ENCODE data around the gene ZNF229.
"Not testable (repeated sequence)": the region's sequence is repeated elsewhere in the genome, so short reads cannot be mapped to it uniquely, and the experiment has no call there.

The ZNF229 gene

DNA sequence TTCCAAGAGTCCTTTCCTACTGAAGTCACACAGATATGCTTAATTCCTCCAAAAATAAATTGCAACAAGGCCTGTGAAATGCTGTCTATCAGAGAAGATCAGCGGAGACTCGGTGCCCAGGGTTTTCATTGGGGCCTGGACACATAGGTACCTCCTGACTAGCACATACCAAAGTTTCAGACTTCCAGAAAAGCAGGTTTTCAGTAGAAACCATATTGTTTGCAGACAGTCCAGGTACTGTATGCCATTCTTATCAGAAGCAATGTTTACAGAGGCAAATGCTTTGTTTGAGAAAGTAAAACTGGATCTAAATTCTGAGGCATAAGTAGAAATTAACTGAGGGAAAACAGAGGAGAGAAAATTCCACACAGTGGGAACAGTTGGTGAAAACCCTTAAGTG lies 12.8 kb downstream of the ZNF229 start:
- H3K27me3 ChIP-seq (ENCODE audit: insufficient read depth, poor library complexity, severe bottlenecking): no peaks in the 10 kb centered on the region
- DNase-seq (ENCODE audit: low read depth in 1 of 2, low spot score in 1 of 2): no peak
- no peak overlapping the region for H3K27ac ChIP-seq (replicated peaks)
- TF ChIP-seq SPI1 (IDR thresholded peaks at IDR 0.05; ENCODE audit: borderline replicate concordance, low read depth): no peak
- TF ChIP-seq GABPA (IDR thresholded peaks at IDR 0.05; ENCODE audit: low read depth): no peak
- TF ChIP-seq, protein P1, sequence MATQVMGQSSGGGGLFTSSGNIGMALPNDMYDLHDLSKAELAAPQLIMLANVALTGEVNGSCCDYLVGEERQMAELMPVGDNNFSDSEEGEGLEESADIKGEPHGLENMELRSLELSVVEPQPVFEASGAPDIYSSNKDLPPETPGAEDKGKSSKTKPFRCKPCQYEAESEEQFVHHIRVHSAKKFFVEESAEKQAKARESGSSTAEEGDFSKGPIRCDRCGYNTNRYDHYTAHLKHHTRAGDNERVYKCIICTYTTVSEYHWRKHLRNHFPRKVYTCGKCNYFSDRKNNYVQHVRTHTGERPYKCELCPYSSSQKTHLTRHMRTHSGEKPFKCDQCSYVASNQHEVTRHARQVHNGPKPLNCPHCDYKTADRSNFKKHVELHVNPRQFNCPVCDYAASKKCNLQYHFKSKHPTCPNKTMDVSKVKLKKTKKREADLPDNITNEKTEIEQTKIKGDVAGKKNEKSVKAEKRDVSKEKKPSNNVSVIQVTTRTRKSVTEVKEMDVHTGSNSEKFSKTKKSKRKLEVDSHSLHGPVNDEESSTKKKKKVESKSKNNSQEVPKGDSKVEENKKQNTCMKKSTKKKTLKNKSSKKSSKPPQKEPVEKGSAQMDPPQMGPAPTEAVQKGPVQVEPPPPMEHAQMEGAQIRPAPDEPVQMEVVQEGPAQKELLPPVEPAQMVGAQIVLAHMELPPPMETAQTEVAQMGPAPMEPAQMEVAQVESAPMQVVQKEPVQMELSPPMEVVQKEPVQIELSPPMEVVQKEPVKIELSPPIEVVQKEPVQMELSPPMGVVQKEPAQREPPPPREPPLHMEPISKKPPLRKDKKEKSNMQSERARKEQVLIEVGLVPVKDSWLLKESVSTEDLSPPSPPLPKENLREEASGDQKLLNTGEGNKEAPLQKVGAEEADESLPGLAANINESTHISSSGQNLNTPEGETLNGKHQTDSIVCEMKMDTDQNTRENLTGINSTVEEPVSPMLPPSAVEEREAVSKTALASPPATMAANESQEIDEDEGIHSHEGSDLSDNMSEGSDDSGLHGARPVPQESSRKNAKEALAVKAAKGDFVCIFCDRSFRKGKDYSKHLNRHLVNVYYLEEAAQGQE (IDR thresholded peaks at IDR 0.05; ENCODE audit: insufficient replicate concordance, low read depth): no peak
- no peak for TF ChIP-seq POLR2AphosphoS5 (IDR thresholded peaks at IDR 0.05; ENCODE audit: low read depth)
- TF ChIP-seq, protein P2, sequence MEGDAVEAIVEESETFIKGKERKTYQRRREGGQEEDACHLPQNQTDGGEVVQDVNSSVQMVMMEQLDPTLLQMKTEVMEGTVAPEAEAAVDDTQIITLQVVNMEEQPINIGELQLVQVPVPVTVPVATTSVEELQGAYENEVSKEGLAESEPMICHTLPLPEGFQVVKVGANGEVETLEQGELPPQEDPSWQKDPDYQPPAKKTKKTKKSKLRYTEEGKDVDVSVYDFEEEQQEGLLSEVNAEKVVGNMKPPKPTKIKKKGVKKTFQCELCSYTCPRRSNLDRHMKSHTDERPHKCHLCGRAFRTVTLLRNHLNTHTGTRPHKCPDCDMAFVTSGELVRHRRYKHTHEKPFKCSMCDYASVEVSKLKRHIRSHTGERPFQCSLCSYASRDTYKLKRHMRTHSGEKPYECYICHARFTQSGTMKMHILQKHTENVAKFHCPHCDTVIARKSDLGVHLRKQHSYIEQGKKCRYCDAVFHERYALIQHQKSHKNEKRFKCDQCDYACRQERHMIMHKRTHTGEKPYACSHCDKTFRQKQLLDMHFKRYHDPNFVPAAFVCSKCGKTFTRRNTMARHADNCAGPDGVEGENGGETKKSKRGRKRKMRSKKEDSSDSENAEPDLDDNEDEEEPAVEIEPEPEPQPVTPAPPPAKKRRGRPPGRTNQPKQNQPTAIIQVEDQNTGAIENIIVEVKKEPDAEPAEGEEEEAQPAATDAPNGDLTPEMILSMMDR (IDR thresholded peaks at IDR 0.05; ENCODE audit: insufficient read depth, low read length): no peak
- H3K4me3 ChIP-seq (replicated peaks; ENCODE audit: insufficient read depth, low read length): no peak overlapping the region

DNA sequence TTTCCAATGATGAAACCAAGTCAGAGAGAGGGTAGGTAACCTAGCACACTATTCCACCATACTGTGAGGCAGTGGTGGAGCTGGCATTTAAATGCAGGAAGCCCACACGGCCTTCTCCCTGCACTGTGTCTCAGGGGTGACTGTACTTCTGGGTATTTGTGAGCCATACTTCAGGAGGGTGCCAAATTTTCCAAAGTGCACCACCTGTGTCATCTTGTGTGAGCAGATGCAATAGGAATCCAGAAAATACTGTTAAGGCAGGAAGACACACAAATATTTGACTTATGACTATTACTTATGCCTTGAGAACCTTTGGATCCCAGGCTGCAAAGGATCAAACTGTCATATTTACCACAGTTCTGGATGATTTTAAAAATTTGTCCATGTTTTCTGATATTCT lies 17.3 kb downstream of the ZNF229 start:
- TF ChIP-seq SPI1 (IDR thresholded peaks at IDR 0.05; ENCODE audit: borderline replicate concordance, low read depth) (no peak), POLR2AphosphoS5 (IDR thresholded peaks at IDR 0.05; ENCODE audit: low read depth) (no peak), GABPA (IDR thresholded peaks at IDR 0.05; ENCODE audit: low read depth) (no peak)
- TF ChIP-seq, protein P1 (IDR thresholded peaks at IDR 0.05; ENCODE audit: insufficient replicate concordance, low read depth): no peak
- DNase-seq (ENCODE audit: low read depth in 1 of 2, low spot score in 1 of 2): no peak
- H3K27me3 ChIP-seq (ENCODE audit: insufficient read depth, poor library complexity, severe bottlenecking): no peaks in the 10 kb centered on the region
- H3K4me3 ChIP-seq (replicated peaks; ENCODE audit: insufficient read depth, low read length): no peak overlapping the region
- H3K27ac ChIP-seq (replicated peaks): no peak overlapping the region

DNA sequence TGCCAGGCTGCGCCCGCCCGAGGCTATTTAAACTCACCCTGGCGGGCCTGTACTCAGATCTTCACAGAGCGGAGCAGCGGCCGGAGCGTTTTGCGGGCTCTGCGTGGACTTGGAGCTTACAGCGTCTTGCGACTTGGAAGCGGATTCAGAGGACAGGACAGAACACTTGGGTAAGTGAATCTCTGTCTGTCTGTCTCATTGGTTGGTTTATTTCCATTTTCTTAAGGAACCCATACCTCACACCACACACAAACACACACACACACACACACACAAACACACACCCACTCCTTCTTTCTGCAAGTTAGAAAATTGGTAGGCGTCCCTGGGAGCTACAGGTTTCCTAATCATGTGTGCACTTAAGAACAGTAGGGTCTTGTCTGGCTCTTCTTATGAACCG lies 32.7 kb downstream of the ZNF229 start:
- DNase-seq (ENCODE audit: low read depth in 1 of 2, low spot score in 1 of 2); H3K27me3 ChIP-seq (ENCODE audit: insufficient read depth, poor library complexity, severe bottlenecking); H3K4me3 ChIP-seq (replicated peaks; ENCODE audit: insufficient read depth, low read length); H3K27ac ChIP-seq (replicated peaks): not testable (repeated sequence)

DNA sequence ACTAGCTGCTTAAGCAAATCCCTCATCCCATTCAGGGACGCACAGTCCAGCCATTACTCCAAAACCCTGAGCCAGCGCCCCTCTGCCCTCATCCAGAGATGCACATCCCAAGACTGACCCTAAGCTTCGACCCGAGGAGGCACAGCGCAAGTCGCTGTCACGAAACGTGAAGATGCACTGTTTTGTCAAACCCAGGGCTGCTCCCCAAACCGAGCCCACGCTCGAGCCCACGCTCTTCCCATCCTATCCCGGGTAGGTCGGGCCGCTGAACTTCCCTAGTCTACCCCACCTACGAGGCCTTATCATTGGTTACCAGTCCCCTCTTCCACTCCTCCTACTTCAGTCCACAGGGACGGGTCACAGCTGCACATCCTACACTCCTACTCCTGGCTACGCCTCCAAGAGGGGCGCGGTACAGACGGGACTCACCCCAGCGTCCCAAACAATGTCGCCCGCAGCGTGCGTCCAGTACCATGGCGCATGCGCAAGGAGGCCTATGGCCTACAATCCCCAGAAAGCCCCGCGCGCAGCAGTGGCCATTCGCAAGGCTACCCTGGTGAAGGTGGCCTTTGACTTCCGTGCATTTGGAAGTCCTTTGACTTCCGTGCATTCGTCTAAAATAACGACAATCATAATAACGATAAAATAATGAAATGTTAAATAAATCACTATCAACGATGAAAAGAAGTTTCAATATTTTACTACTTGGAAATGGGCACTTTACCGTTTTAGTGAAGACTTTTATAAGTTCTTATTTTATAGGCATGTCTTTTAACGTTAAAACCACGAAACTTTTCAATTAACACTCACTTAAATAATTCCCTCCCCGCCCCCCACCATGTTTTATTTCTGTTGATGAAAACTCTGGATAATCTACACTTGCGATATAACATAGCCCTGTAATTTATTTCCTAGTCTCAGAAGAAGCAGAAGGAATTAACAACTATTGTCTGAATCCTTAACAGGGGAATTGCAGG lies 46.8 kb downstream of the ZNF229 start, which contains the start of gene ZNF285:
TSS of gene ZNF285 (minus strand) at position 470 of the 977 bp plus-strand sequence. CDS start 4,395 bp downstream, outside the sequence.
- TF ChIP-seq, protein P2 (IDR thresholded peaks at IDR 0.05; ENCODE audit: insufficient read depth, low read length): no peak
- TF ChIP-seq, protein P1 (IDR thresholded peaks at IDR 0.05; ENCODE audit: insufficient replicate concordance, low read depth): no peak
- peak; percentile 67; the same call in 1 of the 2 replicates for TF ChIP-seq POLR2AphosphoS5 (IDR thresholded peaks at IDR 0.05; ENCODE audit: low read depth)
- TF ChIP-seq GABPA (IDR thresholded peaks at IDR 0.05; ENCODE audit: low read depth): peak; percentile 58; the same call in 1 of the 2 replicates
- peak; percentile 53; the same call in 1 of the 2 replicates for TF ChIP-seq SPI1 (IDR thresholded peaks at IDR 0.05; ENCODE audit: borderline replicate concordance, low read depth)
- H3K27me3 ChIP-seq (ENCODE audit: insufficient read depth, poor library complexity, severe bottlenecking): no peaks in the 10 kb centered on the region
- peak within 1 kb of the TSS; percentile 73 for H3K4me3 ChIP-seq (replicated peaks; ENCODE audit: insufficient read depth, low read length)
- DNase-seq (ENCODE audit: low read depth in 1 of 2, low spot score in 1 of 2): peak; percentile 94 to 97
- H3K27ac ChIP-seq (replicated peaks): peak within 1 kb of the TSS; percentile 50

DNA sequence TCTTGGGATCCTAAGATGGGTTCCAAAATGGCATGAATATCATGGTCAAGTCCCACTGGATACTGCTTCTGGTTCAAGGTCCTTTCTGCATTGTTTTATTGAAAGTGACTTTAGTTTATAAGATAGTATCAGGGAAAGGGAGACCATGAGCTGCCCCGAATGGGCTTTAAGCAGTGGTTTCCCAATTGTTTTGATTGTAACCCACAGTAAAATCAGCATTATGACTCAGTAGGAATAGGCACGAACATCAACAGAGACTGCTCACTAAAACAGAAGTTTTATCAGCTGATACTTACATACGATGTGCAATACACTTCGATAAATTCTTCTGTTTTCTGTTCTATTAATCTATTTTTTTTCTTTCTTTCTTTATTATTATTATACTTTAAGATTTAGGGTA lies 59.0 kb downstream of the ZNF229 start:
- not testable (repeated sequence) for DNase-seq (ENCODE audit: low read depth in 1 of 2, low spot score in 1 of 2); H3K27me3 ChIP-seq (ENCODE audit: insufficient read depth, poor library complexity, severe bottlenecking); H3K4me3 ChIP-seq (replicated peaks; ENCODE audit: insufficient read depth, low read length); H3K27ac ChIP-seq (replicated peaks)
